BLaER1 (cell line): ENCODE results near the gene LAPTM4A.

Experiments
- H3K27ac ChIP-seq: shearing (Covaris generic); formaldehyde crosslinking; 2 replicates; pipeline ENCODE4 v1.8.1; 2022
- H3K27me3 ChIP-seq: shearing (Covaris generic); formaldehyde crosslinking; 2 replicates; pipeline ENCODE4 v1.8.1; 2022
- H3K36me3 ChIP-seq: shearing (Covaris generic); formaldehyde crosslinking; 2 replicates; pipeline ENCODE4 v1.8.1; 2022
- H3K4me1 ChIP-seq: shearing (Covaris generic); formaldehyde crosslinking; 2 replicates; pipeline ENCODE4 v1.8.1; 2022
- H3K4me2 ChIP-seq: shearing (Covaris generic); formaldehyde crosslinking; 2 replicates; pipeline ENCODE4 v1.8.1; 2022
- H3K4me3 ChIP-seq: shearing (Covaris generic); formaldehyde crosslinking; 2 replicates; pipeline ENCODE4 v1.8.1; 2022
- H3K9ac ChIP-seq: shearing (Covaris generic); formaldehyde crosslinking; 2 replicates; pipeline ENCODE4 v1.8.1; 2022
- H3K9me3 ChIP-seq: shearing (Covaris generic); formaldehyde crosslinking; 2 replicates; pipeline ENCODE4 v1.8.1; 2022
- H4K20me1 ChIP-seq: shearing (Covaris generic); formaldehyde crosslinking; 2 replicates; pipeline ENCODE4 v1.8.1; 2022
- Cebpa-rat ChIP-seq: shearing (Covaris generic); IDR thresholded peaks from 2 replicates; pipeline ENCODE4 v1.8.1; 2022

LAPTM4A gene

GRCh38 chr2:20040489-20041172 lies 10.8 kb downstream of the LAPTM4A start:
- no peak overlapping the region for H3K4me3 ChIP-seq
- H3K9ac ChIP-seq: no peak overlapping the region
- no peak overlapping the region for H3K4me2 ChIP-seq
- TF ChIP-seq Cebpa-rat: no peak
- peaks cover 98% of the 10 kb centered on the region for H4K20me1 ChIP-seq
- peaks cover 38% of the 10 kb centered on the region for H3K4me1 ChIP-seq
- no peaks in the 10 kb centered on the region for H3K27me3 ChIP-seq
- H3K36me3 ChIP-seq: peaks cover 97% of the 10 kb centered on the region
- H3K9me3 ChIP-seq: peaks cover 7% of the 10 kb centered on the region; the same call in 1 of the 2 replicates
- no peak overlapping the region for H3K27ac ChIP-seq

GRCh38 chr2:20037660-20038059 lies 13.8 kb downstream of the LAPTM4A start:
- Histone ChIP-seq H4K20me1 (peaks cover 70% of the 10 kb centered on the region), H3K4me3 (no peak overlapping the region), H3K4me1 (peaks cover 30% of the 10 kb centered on the region), H3K27ac (peak overlapping the region; percentile 8; the same call in 1 of the 2 replicates), H3K36me3 (peaks cover 99% of the 10 kb centered on the region), H3K9ac (no peak overlapping the region), H3K9me3 (peaks cover 7% of the 10 kb centered on the region; the same call in 1 of the 2 replicates), H3K4me2 (no peak overlapping the region), H3K27me3 (no peaks in the 10 kb centered on the region)
- TF ChIP-seq Cebpa-rat: no peak

- Histone ChIP-seq H4K20me1 (peaks cover 55% of the 10 kb centered on the region), H3K27me3 (no peaks in the 10 kb centered on the region), H3K4me2 (peak overlapping the region; percentile 74), H3K4me1 (peaks cover 30% of the 10 kb centered on the region), H3K9me3 (peaks cover 15% of the 10 kb centered on the region), H3K36me3 (peaks cover 99% of the 10 kb centered on the region), H3K27ac (peak overlapping the region; percentile 78), H3K4me3 (no peak overlapping the region), H3K9ac (no peak overlapping the region)
- TF ChIP-seq Cebpa-rat: no peak
Measured at GRCh38 chr2:20035955-20036666, 15.3 kb downstream of the LAPTM4A start.

GRCh38 chr2:20034821-20035220 lies 16.6 kb downstream of the LAPTM4A start:
- no peaks in the 10 kb centered on the region for H3K27me3 ChIP-seq
- no peak overlapping the region for H3K27ac ChIP-seq
- peaks cover 100% of the 10 kb centered on the region for H3K36me3 ChIP-seq
- H3K4me3 ChIP-seq: no peak overlapping the region
- peaks cover 44% of the 10 kb centered on the region; the same call in 1 of the 2 replicates for H4K20me1 ChIP-seq
- no peak for TF ChIP-seq Cebpa-rat
- no peak overlapping the region for H3K4me2 ChIP-seq
- peaks cover 28% of the 10 kb centered on the region for H3K9me3 ChIP-seq
- peaks cover 30% of the 10 kb centered on the region for H3K4me1 ChIP-seq
- no peak overlapping the region for H3K9ac ChIP-seq

- Histone ChIP-seq H3K9me3 (peaks cover 34% of the 10 kb centered on the region), H3K4me2 (no peak overlapping the region), H4K20me1 (peaks cover 42% of the 10 kb centered on the region; the same call in 1 of the 2 replicates), H3K4me3 (no peak overlapping the region), H3K9ac (no peak overlapping the region), H3K4me1 (peaks cover 30% of the 10 kb centered on the region), H3K36me3 (peaks cover 100% of the 10 kb centered on the region), H3K27me3 (no peaks in the 10 kb centered on the region), H3K27ac (no peak overlapping the region)
- no peak for TF ChIP-seq Cebpa-rat
Measured at GRCh38 chr2:20034218-20034617, 17.2 kb downstream of the LAPTM4A start.

GRCh38 chr2:20033322-20033721 lies 18.1 kb downstream of the LAPTM4A start:
- peaks cover 100% of the 10 kb centered on the region for H3K36me3 ChIP-seq
- no peak overlapping the region for H3K9ac ChIP-seq
- H3K4me3 ChIP-seq: no peak overlapping the region
- H4K20me1 ChIP-seq: peaks cover 34% of the 10 kb centered on the region; the same call in 1 of the 2 replicates
- H3K4me1 ChIP-seq: peaks cover 27% of the 10 kb centered on the region
- no peak overlapping the region for H3K27ac ChIP-seq
- H3K9me3 ChIP-seq: peaks cover 39% of the 10 kb centered on the region
- H3K27me3 ChIP-seq: no peaks in the 10 kb centered on the region
- TF ChIP-seq Cebpa-rat: no peak
- no peak overlapping the region for H3K4me2 ChIP-seq

- Histone ChIP-seq H3K9me3 (peaks cover 45% of the 10 kb centered on the region), H3K9ac (no peak overlapping the region), H3K36me3 (peaks cover 90% of the 10 kb centered on the region), H3K27ac (no peak overlapping the region), H3K27me3 (no peaks in the 10 kb centered on the region), H3K4me2 (no peak overlapping the region), H4K20me1 (peaks cover 6% of the 10 kb centered on the region; the same call in 1 of the 2 replicates), H3K4me3 (no peak overlapping the region), H3K4me1 (no peaks in the 10 kb centered on the region)
- TF ChIP-seq Cebpa-rat: peak; percentile 68; the same call in 1 of the 2 replicates
Measured at GRCh38 chr2:20030224-20030623, 21.2 kb downstream of the LAPTM4A start.

GRCh38 chr2:20027705-20028434 lies 23.6 kb downstream of the LAPTM4A start:
- H3K27ac ChIP-seq: no peak overlapping the region

GRCh38 chr2:20027260-20027677 lies 24.2 kb downstream of the LAPTM4A start:
- Histone ChIP-seq H3K36me3 (peaks cover 71% of the 10 kb centered on the region), H3K9ac (no peak overlapping the region), H3K4me1 (no peaks in the 10 kb centered on the region), H3K27me3 (no peaks in the 10 kb centered on the region), H3K27ac (no peak overlapping the region), H4K20me1 (0 out of 2 replicates have a peak, but pooled peaks cover 6% of the 10 kb centered on the region), H3K9me3 (peaks cover 53% of the 10 kb centered on the region), H3K4me2 (no peak overlapping the region), H3K4me3 (no peak overlapping the region)
- TF ChIP-seq Cebpa-rat: no peak

More at GRCh38 chr2:20027705-20028434, 23.6 kb downstream of the LAPTM4A start:
- Histone ChIP-seq H3K27me3 (no peaks in the 10 kb centered on the region), H3K36me3 (peaks cover 73% of the 10 kb centered on the region), H3K4me2 (no peak overlapping the region), H3K9me3 (peaks cover 47% of the 10 kb centered on the region), H3K4me1 (no peaks in the 10 kb centered on the region), H3K4me3 (no peak overlapping the region), H4K20me1 (0 out of 2 replicates have a peak, but pooled peaks cover 6% of the 10 kb centered on the region), H3K9ac (no peak overlapping the region)
- no peak for TF ChIP-seq Cebpa-rat
